GM12891 (cell line): Measurements from ENCODE around the gene CYLD.

Experiments
- PAX5 ChIP-seq: IDR thresholded peaks from 2 replicates; pipeline ENCODE4 v1.6.1; 2011; ENCODE audit warnings: low read length, moderate library complexity, mild to moderate bottlenecking; ENCODE audit not compliant: insufficient read depth, severe bottlenecking
- POLR2A ChIP-seq: IDR thresholded peaks from 2 replicates; pipeline ENCODE4 v1.6.1; 2011; ENCODE audit warnings: low read depth, low read length, control low read depth
- POLR2AphosphoS5 ChIP-seq: IDR thresholded peaks from 2 replicates; pipeline ENCODE4 v1.6.1; 2011; ENCODE audit warnings: low read depth, low read length, control low read depth
- SPI1 ChIP-seq: IDR thresholded peaks from 2 replicates; pipeline ENCODE4 v1.6.1; 2011; ENCODE audit warnings: low read depth, low read length, control low read depth
- TAF1 ChIP-seq: IDR thresholded peaks from 2 replicates; pipeline ENCODE4 v1.6.1; 2011; ENCODE audit warnings: low read depth, low read length, control low read depth

DNA sequence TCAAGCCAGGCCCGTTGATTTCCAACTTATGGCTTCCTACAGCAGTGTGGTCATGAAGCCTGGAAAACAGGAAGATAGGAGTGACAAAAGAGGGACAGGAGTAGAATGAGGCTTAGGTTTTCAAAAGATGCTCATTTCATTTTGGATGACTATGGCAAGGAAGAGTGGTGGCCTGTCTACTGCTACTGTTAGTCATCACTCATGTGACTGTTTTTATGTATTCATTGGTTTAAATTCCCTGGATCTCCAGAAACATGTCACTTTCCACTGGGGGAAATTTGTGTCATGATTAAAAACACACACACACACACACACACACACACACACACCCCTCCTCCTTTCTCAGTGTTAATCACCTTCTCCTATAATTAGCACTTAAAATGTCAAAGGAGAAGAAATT is 1.1 kb upstream of the CYLD start:
- no peak for TF ChIP-seq TAF1
- no peak for TF ChIP-seq POLR2A
- no peak for TF ChIP-seq POLR2AphosphoS5
- TF ChIP-seq SPI1 = no peak
- no peak for TF ChIP-seq PAX5
